HG02973 (cell line): ENCODE measurements around the gene GPC4.

Experiments
- ATAC-seq: cut with Tn5 transposase; IDR thresholded peaks from one replicate; pipeline ENCODE4 v1.9.1; 2021; ENCODE audit warnings: moderate library complexity; ENCODE audit not compliant: unreplicated experiment

GPC4 gene

DNA sequence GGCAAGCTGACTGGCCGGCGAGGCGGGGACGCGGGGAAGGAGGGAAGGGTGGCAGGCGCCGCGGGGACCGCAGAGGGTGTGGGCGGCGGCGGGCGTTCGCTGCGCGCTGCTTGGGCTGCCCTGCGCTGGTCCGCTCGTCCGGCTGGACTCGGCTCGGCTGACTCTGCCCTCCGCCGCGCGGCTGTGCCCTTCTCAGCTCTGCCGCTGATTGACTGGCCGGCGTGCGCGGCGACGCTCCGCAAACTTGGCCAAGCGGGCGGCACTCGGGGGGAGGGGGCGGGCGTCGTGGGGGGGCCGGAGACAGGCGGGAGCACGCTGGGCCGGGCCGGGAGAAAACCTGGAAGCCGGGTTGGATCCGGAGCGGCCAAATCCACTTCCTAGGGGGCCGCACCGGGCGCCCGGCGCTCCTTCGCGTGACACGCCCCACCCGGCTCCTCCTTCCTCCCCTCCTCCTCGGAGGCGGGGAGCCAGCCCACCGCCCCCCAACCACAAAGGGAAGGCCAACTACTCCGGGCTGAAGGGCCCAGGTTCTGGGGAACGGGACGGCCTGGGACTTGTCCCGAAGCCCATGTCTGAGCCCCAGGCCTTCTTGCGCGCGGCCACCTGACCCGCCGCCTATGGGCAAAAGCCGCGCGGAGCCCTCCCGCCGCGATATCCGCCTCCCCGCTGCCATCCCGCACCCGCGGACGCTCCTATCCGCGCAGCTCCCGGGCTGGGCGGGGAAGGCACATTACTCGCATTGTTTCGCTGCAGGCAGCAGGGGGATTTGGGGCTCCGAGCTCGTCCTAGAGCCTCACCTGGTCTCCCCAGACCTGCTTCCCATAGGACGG, at the start of gene GPC4:
GPC4 (minus strand) TSS at position 214 of the 830 bp plus-strand sequence. CDS start 524 bp downstream, outside the sequence.
- ATAC-seq: no peak

DNA sequence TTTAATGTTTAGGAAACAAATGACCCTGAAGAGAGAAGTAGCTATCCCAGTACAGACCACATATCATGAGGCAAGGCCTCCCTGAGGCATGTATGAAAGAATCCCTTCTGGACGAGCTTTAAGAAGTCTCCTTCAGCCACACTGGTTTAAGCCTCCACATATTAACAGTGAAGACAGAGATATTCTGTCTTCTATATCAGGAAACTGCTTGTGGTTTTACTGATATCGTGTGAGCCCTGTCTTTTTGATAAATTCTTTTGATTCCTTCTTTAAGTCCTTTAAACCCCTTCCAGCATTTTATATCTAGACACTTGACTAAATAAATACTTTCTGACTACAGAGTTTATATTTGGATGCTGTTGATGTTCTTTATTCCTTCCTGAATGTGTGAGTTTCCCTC, 45.9 kb upstream of the GPC4 start:
- ATAC-seq: no peak

- no peak for ATAC-seq
These were observed 39.6 kb upstream of the GPC4 start for GRCh38 chrX:133454924-133455323.

DNA sequence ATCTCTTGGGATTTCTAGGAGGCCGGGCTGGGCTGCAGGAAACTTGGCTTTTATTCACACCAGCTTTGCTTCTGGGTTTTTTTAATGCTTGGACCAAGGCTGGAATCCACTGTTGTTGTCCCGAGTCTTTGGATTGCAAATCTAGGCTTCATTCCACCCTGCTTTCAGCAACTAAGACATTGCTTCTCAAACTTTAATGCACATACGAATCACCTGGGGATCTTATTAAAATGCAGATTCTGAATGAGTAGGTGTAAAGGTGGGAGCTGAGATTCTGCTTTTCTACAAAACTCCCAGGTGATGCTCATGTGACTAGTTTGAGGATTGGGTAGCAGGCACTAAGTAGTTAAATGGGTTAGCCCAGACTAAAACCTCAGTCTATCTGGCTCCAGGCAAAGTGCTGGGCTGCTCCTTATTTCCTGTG, 39.2 kb upstream of the GPC4 start:
- ATAC-seq: no peak

DNA sequence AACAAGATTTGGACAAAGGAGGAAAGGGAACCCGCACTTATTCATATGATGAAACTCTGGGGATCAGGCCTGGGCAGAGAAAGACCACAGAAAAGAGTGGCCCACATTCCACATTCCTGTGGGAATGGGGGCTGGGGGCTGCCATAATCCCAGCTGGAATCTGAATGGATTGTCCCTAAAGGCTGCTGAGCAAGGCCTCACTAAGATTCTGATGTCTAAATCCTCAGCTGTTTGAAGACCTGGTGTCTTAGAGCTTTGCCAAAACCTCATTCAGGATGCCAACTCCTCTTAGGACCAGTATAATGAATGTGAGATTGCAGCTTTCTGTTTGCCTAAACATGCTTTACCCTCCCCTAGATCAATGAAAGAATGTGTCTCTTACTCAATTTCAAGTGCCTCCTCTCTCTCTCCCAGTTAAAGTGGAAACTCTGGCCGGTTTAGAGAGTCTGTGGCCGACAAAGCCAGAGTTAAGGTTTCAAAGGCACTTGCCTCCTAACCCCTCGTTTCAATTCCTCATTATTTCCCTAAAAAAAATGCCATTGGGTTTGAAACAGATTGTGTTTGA, 33.3 kb upstream of the GPC4 start:
- ATAC-seq: no peak

- ATAC-seq: no peak
These were observed 29.9 kb upstream of the GPC4 start for GRCh38 chrX:133444952-133445831.

DNA sequence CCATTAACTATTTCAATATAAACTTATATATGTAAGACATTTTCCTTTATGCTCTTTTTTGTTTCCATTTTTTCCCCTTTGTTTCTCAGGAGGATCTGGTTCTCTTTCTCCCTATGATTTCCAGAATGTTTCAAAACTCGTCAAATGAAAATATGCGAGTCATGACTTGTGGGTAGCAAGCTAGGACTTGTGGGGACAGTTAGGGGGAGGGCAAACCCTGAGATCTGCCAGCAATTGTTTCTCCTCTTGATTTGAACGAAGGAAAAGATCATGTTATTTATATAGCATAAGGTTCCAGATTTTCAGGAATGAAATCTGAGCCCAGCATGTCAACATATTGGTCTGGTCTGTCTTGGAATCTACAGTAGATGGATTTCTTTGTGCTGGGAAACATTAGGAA, 28.9 kb upstream of the GPC4 start:
- ATAC-seq: no peak

DNA sequence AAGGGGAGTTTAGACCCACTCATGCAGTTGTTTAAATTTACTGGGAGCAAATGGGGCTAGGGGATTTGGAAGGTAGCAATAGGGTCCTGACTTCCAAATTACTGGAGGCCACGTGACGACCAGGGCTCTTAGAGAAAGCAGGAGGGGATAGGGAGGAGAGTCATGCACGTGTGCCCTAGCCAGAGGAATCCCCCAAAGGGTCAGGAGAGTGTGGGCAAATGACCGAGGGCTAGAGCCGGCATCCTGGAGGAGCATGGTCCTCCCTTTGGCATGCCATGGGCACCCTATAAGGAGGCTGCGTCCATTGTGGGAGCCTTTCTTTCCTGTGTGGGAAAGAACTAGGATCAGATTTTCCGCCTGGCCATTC, 25.5 kb upstream of the GPC4 start:
- no peak for ATAC-seq

DNA sequence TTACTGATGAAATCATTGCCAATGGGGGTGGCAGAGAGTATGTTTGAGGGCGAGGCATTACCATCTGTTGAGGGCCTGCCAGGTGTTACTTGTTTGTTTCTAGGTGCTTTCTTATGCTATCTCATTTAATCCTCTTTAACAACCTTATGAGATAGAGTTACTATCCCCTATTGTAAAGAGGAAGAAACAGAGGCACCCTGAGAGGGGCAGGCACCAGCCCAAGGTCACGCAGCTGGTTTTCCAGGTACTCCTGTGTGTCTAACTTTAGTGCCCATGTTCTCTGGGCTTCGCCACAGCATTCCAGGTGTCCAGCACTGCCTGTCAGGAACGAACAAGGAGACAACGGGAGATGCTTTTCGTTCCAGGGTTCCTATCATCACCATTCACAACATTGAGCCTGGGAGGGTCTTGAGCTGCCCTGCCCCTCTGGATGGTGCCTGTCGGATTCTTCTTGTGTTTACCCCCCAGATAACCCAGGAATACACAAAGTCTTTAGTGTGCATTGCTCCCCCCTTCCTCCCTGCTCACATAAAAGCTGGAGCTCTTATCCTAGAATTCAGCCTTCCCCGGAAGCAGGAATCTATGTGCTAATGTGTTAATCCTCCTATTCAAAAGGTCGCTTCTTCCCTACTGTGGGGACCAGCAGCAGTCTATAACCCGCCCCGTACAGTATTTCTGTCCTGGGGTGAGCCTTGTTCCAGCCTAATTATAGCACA, 24.9 kb upstream of the GPC4 start:
- ATAC-seq: no peak

DNA sequence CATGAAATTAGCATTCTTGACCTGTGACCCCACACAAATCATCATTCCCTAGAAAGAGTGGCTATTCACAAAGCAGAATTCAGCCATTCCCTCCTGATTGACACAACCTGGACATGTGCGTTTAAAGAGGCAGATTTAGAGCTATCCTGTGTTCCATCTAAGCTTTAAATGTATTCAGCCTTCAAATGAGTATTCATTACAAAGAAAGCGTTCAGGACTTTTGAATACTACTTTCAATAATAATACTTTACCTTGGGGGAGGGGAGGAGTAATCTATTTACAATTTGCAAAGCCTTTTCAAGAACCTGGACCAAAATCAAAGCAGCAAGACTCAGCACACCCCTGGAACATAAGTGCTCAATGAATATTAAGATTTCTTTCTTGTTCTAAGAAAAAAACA, 22.5 kb upstream of the GPC4 start:
- ATAC-seq: no peak

GRCh38 chrX:133437356-133437755, 22.1 kb upstream of the GPC4 start:
- ATAC-seq: no peak

DNA sequence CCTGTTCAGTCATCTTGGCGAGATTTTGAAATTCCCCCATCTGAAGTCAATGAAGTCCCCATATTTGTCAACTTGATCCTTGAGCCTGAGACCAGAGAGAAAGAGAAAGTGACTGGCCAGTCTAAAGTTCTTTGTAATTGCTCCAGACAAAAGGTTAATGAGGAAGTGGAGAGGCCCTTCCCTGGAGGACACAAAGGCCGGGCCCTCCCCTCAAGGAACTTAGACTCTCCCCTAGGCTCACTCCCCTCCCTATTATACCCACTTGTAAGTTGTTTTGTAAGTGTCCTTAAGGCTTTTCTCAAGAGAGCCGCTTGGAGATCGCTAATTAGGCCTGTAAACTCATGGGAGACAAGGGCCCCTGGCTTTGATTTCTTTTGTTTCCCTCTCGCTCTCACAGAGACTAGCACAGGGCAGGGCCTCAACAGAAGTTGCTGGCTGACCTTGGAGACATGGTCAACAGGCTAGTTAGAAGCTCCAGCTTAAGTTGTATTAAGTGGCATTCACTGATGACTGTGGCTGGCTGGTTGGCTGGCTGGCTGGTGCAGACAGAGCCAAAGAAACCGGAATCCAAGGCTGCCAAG, 20.3 kb upstream of the GPC4 start:
- ATAC-seq: no peak

DNA sequence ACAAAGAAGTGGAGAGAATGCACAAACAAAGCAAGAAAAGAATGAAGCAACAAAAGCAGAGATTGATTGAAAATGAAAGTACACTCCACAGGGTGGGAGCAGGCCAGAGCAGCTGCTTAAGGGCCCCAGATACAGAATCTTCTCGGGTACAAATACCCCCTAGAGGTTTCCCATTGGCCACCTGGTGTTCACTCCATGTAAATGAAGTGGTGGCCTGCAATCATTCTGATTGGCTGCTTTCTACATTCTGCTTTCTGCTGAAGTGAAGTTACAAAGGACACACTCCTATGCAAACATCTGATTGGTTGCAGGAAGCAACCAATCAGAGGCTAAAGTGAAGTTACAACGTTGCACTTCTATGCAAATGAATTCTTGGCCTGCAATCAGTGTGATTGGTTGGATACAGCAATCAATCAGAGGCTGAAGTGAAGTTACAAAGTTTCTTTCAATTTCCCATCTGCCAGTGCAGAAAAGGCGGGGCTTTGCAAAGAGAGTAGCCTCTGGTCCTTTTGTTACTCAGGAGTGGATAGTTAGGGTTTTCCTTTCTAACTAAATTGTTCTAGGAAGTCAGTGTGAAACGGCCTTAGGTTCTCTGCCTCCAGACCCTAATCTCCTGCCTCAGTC, 19.0 kb upstream of the GPC4 start:
- no peak for ATAC-seq

DNA sequence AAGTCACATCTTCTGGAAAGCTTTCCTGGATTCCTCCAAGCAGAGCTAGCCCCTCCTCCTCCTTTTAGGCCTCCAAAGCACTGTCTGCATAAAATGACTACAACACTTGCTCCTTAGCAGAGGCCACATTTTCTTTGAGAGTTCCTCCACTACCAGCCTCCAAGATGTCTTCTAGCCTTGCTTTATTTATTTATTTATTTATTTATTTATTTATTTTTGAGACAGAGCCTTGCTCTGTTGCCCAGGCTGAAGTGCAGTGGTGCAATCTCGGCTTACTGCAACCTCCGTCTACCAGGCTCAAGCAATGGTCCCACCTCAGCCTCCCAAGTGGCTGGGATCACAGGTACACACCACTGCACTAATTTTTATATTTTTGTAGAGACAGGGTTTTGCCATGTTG, 4.6 kb upstream of the GPC4 start:
- no peak for ATAC-seq

DNA sequence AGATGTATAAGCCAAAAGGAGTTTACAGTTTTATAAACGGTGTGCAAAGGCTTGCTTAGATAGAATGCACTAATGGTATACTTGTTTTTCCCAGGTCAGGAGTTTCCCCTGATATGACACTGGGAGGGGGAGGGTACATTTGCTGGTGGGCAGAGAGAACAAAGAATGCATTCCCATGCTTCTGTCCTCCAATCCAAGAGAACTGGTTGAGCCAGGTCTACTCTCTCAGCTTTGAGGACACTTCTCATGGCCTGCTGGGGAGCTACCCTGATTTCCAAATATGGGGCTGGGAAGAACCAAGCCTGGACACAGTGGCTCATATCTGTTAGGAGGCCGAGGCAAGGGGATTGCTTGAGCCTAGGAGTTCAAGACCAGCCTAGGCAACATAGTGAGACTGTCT, 3.3 kb upstream of the GPC4 start:
- ATAC-seq: no peak

DNA sequence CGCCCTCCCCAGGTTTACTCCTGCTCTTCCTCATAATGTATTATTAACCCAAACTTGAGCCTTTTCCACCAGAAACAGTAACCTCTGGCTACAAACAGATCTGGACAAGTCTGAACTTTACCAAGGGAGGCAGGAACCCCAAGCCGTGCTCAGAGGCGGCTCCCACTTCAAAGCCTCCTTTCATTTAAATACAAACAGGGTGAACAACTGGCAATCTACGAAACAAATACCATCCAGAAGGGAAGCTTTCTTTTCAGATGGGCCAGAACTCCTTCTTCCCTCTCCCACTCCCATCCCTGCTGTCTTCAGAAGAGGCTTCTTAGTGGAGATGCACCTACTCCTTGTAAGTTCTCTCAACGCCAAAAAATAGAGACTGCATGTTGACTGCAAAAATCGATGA, 2.1 kb upstream of the GPC4 start:
- no peak for ATAC-seq

GRCh38 chrX:133414406-133415275, 648 bp downstream of the GPC4 start:
- ATAC-seq: no peak

GRCh38 chrX:133413218-133413925, 1.9 kb downstream of the GPC4 start:
- no peak for ATAC-seq

- ATAC-seq: no peak
These were observed 2.6 kb downstream of the GPC4 start for GRCh38 chrX:133412665-133413064.
